Naive B cell (primary cell): ENCODE measurements around the gene TMEM272. TPM values are rescaled to one million over a fixed set of nuclear protein-coding genes. Genes with fewer than 3 reads are reported as not detected.
A peak's percentile ranks its signal among the peaks of the same experiment; 100 is the strongest.

Source experiments
- ATAC-seq, 2 donors: fragments of 150-1000 bp; cut with Tn5 transposase; 2 replicates each; pipeline ENCODE4 v1.10.0; 2021; ENCODE audit warnings: low read depth in 2 of 2, mild to moderate bottlenecking in 2 of 2, moderate library complexity in 2 of 2
- DNase-seq: peaks from one replicate; pipeline ENCODE4 v3.0.0; 2022
- H3K27ac Mint-ChIP-seq, 6 donors: one replicate each; pipeline ENCODE4 v1.8.0; 2020 to 2022; ENCODE audit warnings: mild to moderate bottlenecking in 6 of 6, mixed read lengths in 6 of 6, moderate library complexity in 5 of 6, inconsistent platforms in 2 of 6
- H3K27me3 Mint-ChIP-seq, 3 donors: one replicate each; pipeline ENCODE4 v1.8.0; 2021 to 2022; ENCODE audit warnings: mixed read lengths in 3 of 3, mild to moderate bottlenecking in 1 of 3
- H3K36me3 Mint-ChIP-seq, 2 donors: one replicate each; pipeline ENCODE4 v1.8.0; 2020 to 2022; ENCODE audit warnings: mixed read lengths in 2 of 2, inconsistent platforms in 1 of 2, mild to moderate bottlenecking in 1 of 2
- H3K4me1 Mint-ChIP-seq, 3 donors: one replicate each; pipeline ENCODE4 v1.8.0; 2020 to 2022; ENCODE audit warnings: mixed read lengths in 3 of 3, inconsistent platforms in 1 of 3, mild to moderate bottlenecking in 1 of 3, moderate library complexity in 1 of 3
- H3K4me3 Mint-ChIP-seq, 8 donors: one replicate each; pipeline ENCODE4 v1.8.0; 2020 to 2022; ENCODE audit warnings: mild to moderate bottlenecking in 8 of 8, mixed read lengths in 8 of 8, moderate library complexity in 8 of 8, inconsistent platforms in 2 of 8
- H3K9me3 Mint-ChIP-seq, 7 donors: one replicate each; pipeline ENCODE4 v1.8.0; 2020 to 2022; ENCODE audit warnings: mixed read lengths in 7 of 7, mild to moderate bottlenecking in 5 of 7, inconsistent platforms in 2 of 7, moderate library complexity in 1 of 7
- polyA plus RNA-seq, 6 donors: library from polyadenylated mRNA; unstranded; fragments of 300-500 nt; fragmentation: Illumina TruSeq; gene quantifications; one replicate each; pipeline ENCODE4 v1.2.3, GENCODE V29; 2021; ENCODE audit warnings: low read depth in 6 of 6

The TMEM272 gene
- polyA plus RNA-seq, 6 donors from 2014 or later, result 0.09 to 0.11 TPM; not detected in 4

- H3K27ac Mint-ChIP-seq, result no peak overlapping the region
- ATAC-seq (no peak), DNase-seq (no peak)
- H3K4me1 Mint-ChIP-seq, result peaks cover 6 to 9% (median 7%) of the 10 kb centered on the region in 3 donors
- no peak overlapping the region for H3K4me3 Mint-ChIP-seq
- no peaks in the 10 kb centered on the region for H3K36me3 Mint-ChIP-seq
- no peaks in the 10 kb centered on the region for H3K9me3 Mint-ChIP-seq
- H3K27me3 Mint-ChIP-seq, result peaks cover 10 to 12% (median 12%) of the 10 kb centered on the region in 3 donors
Observed at GRCh38 chr13:51843529-51843928, 1.4 kb downstream of the TMEM272 start.

GRCh38 chr13:51841732-51842131, 3.2 kb downstream of the TMEM272 start:
- H3K9me3 Mint-ChIP-seq, result no peaks in the 10 kb centered on the region
- H3K27ac Mint-ChIP-seq, result no peak overlapping the region
- H3K4me3 Mint-ChIP-seq, result no peak overlapping the region
- no peak for ATAC-seq
- no peaks in the 10 kb centered on the region for H3K36me3 Mint-ChIP-seq
- H3K27me3 Mint-ChIP-seq, result peaks cover 10 to 26% (median 17%) of the 10 kb centered on the region in 3 donors
- peaks cover 6 to 9% (median 7%) of the 10 kb centered on the region in 3 donors for H3K4me1 Mint-ChIP-seq
- no peak for DNase-seq

- H3K9me3 Mint-ChIP-seq, result no peaks in the 10 kb centered on the region
- H3K36me3 Mint-ChIP-seq, result no peaks in the 10 kb centered on the region
- H3K27ac Mint-ChIP-seq, result no peak overlapping the region
- H3K4me3 Mint-ChIP-seq, result no peak overlapping the region
- H3K27me3 Mint-ChIP-seq, result peaks cover 10 to 27% (median 17%) of the 10 kb centered on the region in 3 donors
- H3K4me1 Mint-ChIP-seq, result peaks cover 6 to 9% (median 7%) of the 10 kb centered on the region in 3 donors
- DNase-seq (no peak), ATAC-seq (no peak)
Observed at GRCh38 chr13:51840917-51841316, 4.1 kb downstream of the TMEM272 start.

- Mint-ChIP-seq H3K27me3 (peaks cover 10 to 22% (median 13%) of the 10 kb centered on the region in 3 donors), H3K9me3 (no peaks in the 10 kb centered on the region), H3K36me3 (no peaks in the 10 kb centered on the region), H3K27ac (no peak overlapping the region), H3K4me3 (no peak overlapping the region), H3K4me1 (peaks cover 3 to 4% (median 3%) of the 10 kb centered on the region in 3 donors)
- ATAC-seq (no peak), DNase-seq (no peak)
Observed at GRCh38 chr13:51839711-51840540, 5.1 kb downstream of the TMEM272 start.

DNA sequence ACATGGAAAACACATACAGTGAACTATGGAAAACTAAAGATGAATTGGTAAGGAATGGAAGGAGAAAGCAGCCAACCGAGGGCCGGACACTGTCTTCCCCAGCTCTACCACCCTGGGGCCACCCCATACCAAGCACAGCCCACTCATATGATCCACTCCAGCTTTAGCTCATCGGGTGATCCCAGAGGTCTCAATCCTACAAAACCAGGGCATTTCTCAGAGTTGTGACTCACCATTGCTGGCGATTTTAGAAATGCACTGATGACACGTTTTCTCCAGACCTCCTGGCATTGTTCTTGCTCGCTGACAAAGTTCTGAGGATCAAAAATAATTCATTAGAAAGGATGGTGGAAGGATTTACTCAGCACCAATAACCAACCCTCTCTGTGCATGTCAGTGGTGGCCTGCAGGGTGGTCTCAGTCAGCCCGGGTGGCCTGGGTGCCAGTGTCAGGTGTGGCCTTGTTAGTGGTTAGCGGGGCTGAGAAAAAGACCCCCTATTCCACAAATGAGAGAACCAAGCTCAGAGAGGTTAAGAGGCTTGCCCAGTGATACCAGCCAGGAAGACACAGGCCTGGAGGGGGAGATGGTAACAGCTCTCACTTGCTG, 6.6 kb downstream of the TMEM272 start:
- no peaks in the 10 kb centered on the region for H3K36me3 Mint-ChIP-seq
- H3K27me3 Mint-ChIP-seq, result peaks cover 4 to 15% (median 6%) of the 10 kb centered on the region in 3 donors
- ATAC-seq (no peak), DNase-seq (no peak)
- H3K9me3 Mint-ChIP-seq, result no peaks in the 10 kb centered on the region
- no peak overlapping the region for H3K4me3 Mint-ChIP-seq
- H3K4me1 Mint-ChIP-seq, result no peaks in the 10 kb centered on the region
- no peak overlapping the region for H3K27ac Mint-ChIP-seq

DNA sequence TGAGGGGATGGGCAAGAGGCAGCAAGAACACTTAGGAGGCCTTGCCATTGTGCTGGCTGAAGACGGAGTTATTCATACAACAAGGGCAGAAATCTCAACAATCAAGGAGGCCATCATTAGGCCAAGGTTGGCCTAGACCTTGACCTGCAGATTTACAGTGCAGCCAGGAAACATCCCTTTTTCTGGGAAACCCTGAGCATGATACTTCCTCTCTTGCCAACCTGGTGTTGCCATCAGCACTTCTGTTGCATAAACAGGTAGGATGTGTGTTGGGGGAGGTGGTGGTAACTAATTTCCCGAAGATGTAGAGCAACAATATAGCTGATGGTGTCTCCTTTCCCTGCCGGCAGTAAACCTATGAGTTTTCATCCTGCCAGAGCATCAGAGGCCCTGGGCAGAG, 8.0 kb downstream of the TMEM272 start:
- no peaks in the 10 kb centered on the region for H3K36me3 Mint-ChIP-seq
- peaks cover 3 to 26% (median 13%) of the 10 kb centered on the region in 3 donors for H3K27me3 Mint-ChIP-seq
- H3K9me3 Mint-ChIP-seq, result no peaks in the 10 kb centered on the region
- no peak overlapping the region for H3K4me3 Mint-ChIP-seq
- peaks cover 7 to 10% (median 8%) of the 10 kb centered on the region in 3 donors for H3K4me1 Mint-ChIP-seq
- ATAC-seq (no peak), DNase-seq (no peak)
- no peak overlapping the region for H3K27ac Mint-ChIP-seq

DNA sequence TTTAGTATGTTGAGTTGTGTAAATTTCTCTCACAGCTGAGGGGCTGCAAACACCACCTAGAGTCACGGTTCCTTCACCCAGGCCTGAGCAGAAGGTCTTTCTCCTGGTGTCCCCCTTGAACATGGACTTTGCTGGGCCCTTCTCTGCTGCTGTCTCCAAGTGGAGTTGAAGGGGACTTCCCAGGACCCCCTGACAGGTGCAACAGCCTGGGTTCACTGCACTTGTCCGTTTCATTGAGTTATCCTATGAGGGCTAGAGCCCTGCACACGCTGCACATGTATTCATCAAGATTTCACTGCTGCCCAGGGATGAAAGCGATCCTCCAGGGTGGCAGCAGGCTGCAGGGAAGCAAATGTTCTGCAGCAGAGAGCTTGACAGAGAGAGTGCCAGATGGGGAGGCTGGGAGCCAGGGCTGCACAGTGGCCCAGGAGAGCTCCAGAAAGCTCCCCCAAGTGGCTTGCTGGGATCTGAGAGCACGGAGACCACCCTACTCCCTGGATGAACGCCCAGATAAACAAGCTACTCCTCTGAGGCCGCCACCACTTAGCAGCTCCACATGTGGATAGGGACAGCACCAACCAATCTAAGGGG, 10.3 kb downstream of the TMEM272 start:
- no peak overlapping the region for H3K4me3 Mint-ChIP-seq
- DNase-seq, result no peak
- H3K9me3 Mint-ChIP-seq, result no peaks in the 10 kb centered on the region
- no peaks in the 10 kb centered on the region for H3K36me3 Mint-ChIP-seq
- peaks cover 0 to 26% (median 13%) of the 10 kb centered on the region in 3 donors for H3K27me3 Mint-ChIP-seq
- H3K4me1 Mint-ChIP-seq, result peaks cover 7 to 19% (median 11%) of the 10 kb centered on the region in 3 donors
- ATAC-seq, result no peak
- peak overlapping the region in 1 of 6 donors; percentile 29 for H3K27ac Mint-ChIP-seq

- peaks cover 0 to 26% (median 13%) of the 10 kb centered on the region in 3 donors for H3K27me3 Mint-ChIP-seq
- H3K27ac Mint-ChIP-seq, result no peak overlapping the region
- ATAC-seq, result no peak
- no peak for DNase-seq
- no peaks in the 10 kb centered on the region for H3K9me3 Mint-ChIP-seq
- no peaks in the 10 kb centered on the region for H3K36me3 Mint-ChIP-seq
- H3K4me1 Mint-ChIP-seq, result peaks cover 8 to 26% (median 16%) of the 10 kb centered on the region in 3 donors
- H3K4me3 Mint-ChIP-seq, result no peak overlapping the region
Observed at GRCh38 chr13:51833980-51834379, 11.0 kb downstream of the TMEM272 start.

- Mint-ChIP-seq H3K4me3 (no peak overlapping the region), H3K9me3 (no peaks in the 10 kb centered on the region), H3K27me3 (peaks cover 0 to 22% (median 7%) of the 10 kb centered on the region in 3 donors), H3K27ac (peak overlapping the region in 2 of 6 donors; percentile 2 to 5), H3K36me3 (no peaks in the 10 kb centered on the region), H3K4me1 (peaks cover 18 to 39% (median 26%) of the 10 kb centered on the region in 3 donors)
- ATAC-seq, result peak; percentile 93 to 96
- DNase-seq, result peak; percentile 57
Observed at GRCh38 chr13:51832471-51833152, 12.4 kb downstream of the TMEM272 start.

GRCh38 chr13:51831519-51831918, 13.5 kb downstream of the TMEM272 start:
- no peak overlapping the region for H3K4me3 Mint-ChIP-seq
- H3K27ac Mint-ChIP-seq, result no peak overlapping the region
- H3K4me1 Mint-ChIP-seq, result peaks cover 28 to 49% (median 36%) of the 10 kb centered on the region in 3 donors
- no peak for DNase-seq
- ATAC-seq, result no peak
- no peaks in the 10 kb centered on the region for H3K9me3 Mint-ChIP-seq
- H3K27me3 Mint-ChIP-seq, result peaks cover 0 to 11% (median 7%) of the 10 kb centered on the region in 3 donors
- no peaks in the 10 kb centered on the region for H3K36me3 Mint-ChIP-seq

DNA sequence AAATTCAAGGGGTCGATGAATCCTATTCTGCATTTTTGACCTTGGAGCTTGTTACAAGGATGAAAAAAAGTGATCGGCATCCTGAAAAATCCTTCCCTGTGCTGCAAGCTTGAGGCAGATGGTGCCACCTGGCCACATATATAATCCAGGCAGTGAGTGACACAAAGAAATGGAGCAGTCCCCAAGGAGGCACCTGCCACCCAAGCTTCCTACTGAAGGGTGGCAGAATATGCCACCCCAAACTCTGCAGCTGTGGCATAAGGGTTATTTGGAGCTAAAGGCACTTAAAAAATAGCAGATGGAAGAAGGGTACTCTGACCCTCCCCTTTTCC, 15.4 kb downstream of the TMEM272 start:
- H3K27ac Mint-ChIP-seq, result no peak overlapping the region

GRCh38 chr13:51828730-51829567, 16.0 kb downstream of the TMEM272 start:
- DNase-seq, result no peak
- H3K9me3 Mint-ChIP-seq, result no peaks in the 10 kb centered on the region
- peak overlapping the region in 1 of 8 donors; percentile 35 for H3K4me3 Mint-ChIP-seq

More for the DNA sequence above, 15.4 kb downstream of the TMEM272 start:
- Mint-ChIP-seq H3K4me1 (peaks cover 41 to 69% (median 53%) of the 10 kb centered on the region in 3 donors), H3K4me3 (peak overlapping the region in 1 of 8 donors; percentile 35), H3K27me3 (peaks cover 0 to 11% (median 7%) of the 10 kb centered on the region in 3 donors), H3K36me3 (no peaks in the 10 kb centered on the region), H3K9me3 (no peaks in the 10 kb centered on the region)
- ATAC-seq, result no peak
- no peak for DNase-seq

More at GRCh38 chr13:51828730-51829567, 16.0 kb downstream of the TMEM272 start:
- Mint-ChIP-seq H3K27ac (peak overlapping the region in 4 of 6 donors; percentile 53 to 86 (median 68)), H3K27me3 (peaks cover 0 to 11% (median 7%) of the 10 kb centered on the region in 3 donors), H3K36me3 (no peaks in the 10 kb centered on the region), H3K4me1 (peaks cover 44 to 74% (median 58%) of the 10 kb centered on the region in 3 donors)
- no peak for ATAC-seq
